Measurements from ENCODE around the gene SF3A1.
"Not testable (repeated sequence)": the region's sequence is repeated elsewhere in the genome, so short reads cannot be mapped to it uniquely, and the experiment has no call there.

Gene SF3A1

DNA sequence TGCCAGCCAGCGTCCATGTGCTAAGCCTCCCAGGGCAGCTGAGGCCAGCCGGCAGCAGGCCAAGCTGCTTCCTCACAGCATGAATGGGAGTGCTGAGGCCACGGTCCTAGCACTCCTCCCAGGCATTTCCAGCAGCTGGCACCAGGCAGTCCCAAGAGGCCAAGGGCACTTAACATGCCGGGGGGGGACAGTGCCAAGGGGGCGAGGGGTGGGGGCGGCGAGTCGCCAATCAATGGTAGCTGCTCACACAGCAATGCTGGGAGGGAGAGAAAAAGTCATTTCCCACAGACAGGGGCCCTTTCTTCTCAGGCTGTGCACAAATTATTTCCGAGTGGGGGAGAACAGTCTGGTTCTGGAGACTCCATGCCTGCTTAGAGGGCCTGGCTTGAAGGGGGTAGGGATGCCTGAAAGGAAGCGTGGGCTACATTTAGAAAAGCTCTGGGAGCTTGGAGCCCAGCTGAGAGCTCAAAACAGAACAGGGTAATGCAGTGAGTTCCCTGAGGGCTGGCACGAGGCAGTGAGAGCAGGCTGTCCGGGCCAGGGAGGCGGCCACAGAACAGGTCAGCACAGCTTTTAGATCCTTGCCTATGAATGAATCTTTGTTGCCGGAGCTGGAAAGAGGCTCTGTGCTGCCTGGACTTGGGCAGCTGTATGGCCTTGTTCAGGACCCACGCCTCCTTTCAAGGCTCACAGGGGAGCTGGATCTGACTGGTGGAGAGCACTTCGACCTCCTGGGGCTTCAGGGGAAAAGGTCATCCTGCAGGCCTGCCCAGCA lies 15.6 kb downstream of the SF3A1 start:
- no peak for DNase-seq (ENCODE audit: low read depth)
- in situ Hi-C loops (cut with HindIII; ENCODE audit: low sequenced_read_pairs): no loop called here
- TF ChIP-seq, protein P1, sequence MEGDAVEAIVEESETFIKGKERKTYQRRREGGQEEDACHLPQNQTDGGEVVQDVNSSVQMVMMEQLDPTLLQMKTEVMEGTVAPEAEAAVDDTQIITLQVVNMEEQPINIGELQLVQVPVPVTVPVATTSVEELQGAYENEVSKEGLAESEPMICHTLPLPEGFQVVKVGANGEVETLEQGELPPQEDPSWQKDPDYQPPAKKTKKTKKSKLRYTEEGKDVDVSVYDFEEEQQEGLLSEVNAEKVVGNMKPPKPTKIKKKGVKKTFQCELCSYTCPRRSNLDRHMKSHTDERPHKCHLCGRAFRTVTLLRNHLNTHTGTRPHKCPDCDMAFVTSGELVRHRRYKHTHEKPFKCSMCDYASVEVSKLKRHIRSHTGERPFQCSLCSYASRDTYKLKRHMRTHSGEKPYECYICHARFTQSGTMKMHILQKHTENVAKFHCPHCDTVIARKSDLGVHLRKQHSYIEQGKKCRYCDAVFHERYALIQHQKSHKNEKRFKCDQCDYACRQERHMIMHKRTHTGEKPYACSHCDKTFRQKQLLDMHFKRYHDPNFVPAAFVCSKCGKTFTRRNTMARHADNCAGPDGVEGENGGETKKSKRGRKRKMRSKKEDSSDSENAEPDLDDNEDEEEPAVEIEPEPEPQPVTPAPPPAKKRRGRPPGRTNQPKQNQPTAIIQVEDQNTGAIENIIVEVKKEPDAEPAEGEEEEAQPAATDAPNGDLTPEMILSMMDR (IDR thresholded peaks at IDR 0.05; ENCODE audit: low read depth, low read length, missing control alignments): no peak
- H3K4me3 ChIP-seq (ENCODE audit: low read depth, low read length): no peak overlapping the region

DNA sequence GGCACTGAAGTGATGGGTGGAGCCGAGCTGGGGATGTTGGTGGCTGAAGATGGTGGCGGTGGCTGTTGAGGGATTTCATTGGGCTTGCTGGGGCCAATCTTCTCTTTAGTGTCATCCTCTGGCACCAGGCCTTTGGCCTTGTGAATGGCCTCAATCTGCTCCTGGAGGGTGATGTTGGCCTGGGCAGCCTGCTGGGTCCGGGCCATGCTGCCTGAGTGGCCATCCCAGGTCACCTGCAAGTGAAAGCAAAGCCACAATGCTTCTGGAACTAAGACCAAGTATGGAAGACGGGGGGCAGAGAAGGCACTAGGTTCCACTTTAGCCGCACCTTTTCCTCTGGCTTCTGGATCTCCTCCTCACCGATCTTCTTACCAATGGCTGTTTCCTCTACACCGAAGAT lies 17.9 kb downstream of the SF3A1 start:
- H3K4me3 ChIP-seq (ENCODE audit: low read depth, low read length): no peak overlapping the region
- in situ Hi-C loops (cut with HindIII; ENCODE audit: low sequenced_read_pairs): no loop called here

DNA sequence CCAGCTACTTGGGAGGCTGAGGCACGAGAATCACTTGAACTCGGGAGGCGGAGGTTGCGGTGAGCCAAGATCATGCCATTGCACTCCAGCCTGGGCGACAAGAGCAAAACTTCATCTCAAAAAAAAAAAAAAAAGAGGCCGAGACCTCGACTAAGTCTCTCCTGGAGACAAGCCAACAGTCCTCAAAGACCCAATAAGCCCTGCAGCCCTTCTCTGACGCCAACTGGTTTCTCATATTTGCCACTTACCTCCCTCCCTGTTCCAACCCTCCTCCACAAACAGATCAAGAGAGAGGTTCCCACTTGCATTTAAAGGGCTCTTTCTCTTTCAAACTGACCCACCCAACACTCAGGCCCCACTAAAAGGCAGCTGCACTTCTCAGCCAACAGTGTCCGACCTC lies 18.4 kb downstream of the SF3A1 start:
- in situ Hi-C loops (cut with HindIII; ENCODE audit: low sequenced_read_pairs); DNase-seq (ENCODE audit: low read depth); H3K4me3 ChIP-seq (ENCODE audit: low read depth, low read length): not testable (repeated sequence)

More for the DNA sequence above, 17.9 kb downstream of the SF3A1 start:
- DNase-seq (ENCODE audit: low read depth): no peak
- TF ChIP-seq, protein P1 (IDR thresholded peaks at IDR 0.05; ENCODE audit: low read depth, low read length, missing control alignments): no peak

DNA sequence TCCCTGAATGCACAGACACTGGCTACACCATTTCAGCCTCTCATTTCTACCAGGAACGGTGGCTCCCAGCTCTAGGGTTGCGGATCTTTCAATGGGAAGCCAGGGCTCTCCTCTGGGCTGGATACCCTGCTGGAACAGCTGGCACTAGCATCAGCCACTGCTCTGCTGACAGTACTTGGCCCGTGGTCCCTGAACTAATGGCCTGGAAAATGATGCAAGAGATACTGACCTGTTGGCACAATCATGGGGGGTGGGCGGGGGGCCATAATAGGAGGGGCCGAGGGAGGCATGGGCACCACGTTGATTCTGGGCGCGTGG lies 19.3 kb downstream of the SF3A1 start:
- in situ Hi-C loops (cut with HindIII; ENCODE audit: low sequenced_read_pairs): no loop called here
- TF ChIP-seq, protein P1 (IDR thresholded peaks at IDR 0.05; ENCODE audit: low read depth, low read length, missing control alignments): no peak
- no peak for DNase-seq (ENCODE audit: low read depth)

DNA sequence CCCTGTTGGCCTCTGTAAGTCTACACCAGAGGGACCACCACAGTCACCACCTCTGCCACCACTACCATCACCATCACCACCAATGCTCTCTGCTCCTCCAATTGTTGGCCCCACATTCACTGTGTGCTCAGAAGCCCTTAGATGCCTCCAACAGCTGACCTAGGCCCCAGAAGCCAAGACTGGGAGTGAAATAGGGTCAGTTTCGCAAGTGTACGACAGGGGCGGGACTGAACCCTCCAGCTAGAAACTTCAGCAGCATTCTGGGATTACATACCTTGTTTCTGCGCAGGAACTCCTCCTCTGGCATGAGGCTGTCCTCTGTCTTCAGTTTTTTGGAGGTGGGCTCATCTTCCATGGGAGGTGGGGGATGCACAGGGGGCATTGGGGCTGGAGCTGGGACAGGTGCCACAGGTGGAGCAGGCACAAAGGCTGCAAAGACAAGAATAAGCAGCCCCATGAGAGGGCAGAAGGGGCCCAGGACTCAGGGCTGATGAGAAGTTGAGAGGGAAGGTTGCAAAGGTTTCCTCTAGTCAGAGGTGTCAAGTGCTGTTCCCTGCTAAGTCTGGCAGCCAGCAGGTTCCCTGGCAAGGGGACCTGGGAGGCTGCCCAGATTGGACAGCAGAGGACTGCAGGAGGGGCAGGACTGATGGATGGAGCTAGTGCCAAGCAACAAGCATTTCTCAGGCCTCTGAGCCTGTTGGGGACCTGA lies 19.8 kb downstream of the SF3A1 start:
- DNase-seq (ENCODE audit: low read depth): no peak
- TF ChIP-seq, protein P1 (IDR thresholded peaks at IDR 0.05; ENCODE audit: low read depth, low read length, missing control alignments): no peak
- in situ Hi-C loops (cut with HindIII; ENCODE audit: low sequenced_read_pairs): no loop called here
- H3K4me3 ChIP-seq (ENCODE audit: low read depth, low read length): no peak overlapping the region

More for the DNA sequence above, 19.3 kb downstream of the SF3A1 start:
- no peak overlapping the region for H3K4me3 ChIP-seq (ENCODE audit: low read depth, low read length)

DNA sequence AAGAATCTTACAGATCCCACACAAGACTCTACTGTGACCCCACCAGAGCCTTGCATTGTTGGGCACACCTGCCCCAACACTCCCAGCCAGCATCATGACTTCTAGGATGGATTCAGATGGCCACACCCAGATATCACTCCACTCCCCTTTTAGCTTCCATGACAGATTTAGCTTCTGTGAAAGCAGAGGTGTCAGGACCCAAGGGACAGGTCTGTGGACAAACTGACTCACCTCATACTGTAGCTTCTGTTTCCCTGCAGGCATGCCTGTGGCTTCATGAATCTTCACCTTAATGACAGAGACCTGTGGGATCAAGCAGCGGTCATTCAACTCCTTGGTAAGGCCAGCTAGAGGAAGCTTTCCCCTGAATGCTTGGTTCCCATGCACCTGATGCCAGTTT lies 21.5 kb downstream of the SF3A1 start:
- in situ Hi-C loops (cut with HindIII; ENCODE audit: low sequenced_read_pairs): no loop called here
- H3K4me3 ChIP-seq (ENCODE audit: low read depth, low read length): no peak overlapping the region
- TF ChIP-seq, protein P1 (IDR thresholded peaks at IDR 0.05; ENCODE audit: low read depth, low read length, missing control alignments): no peak
- no peak for DNase-seq (ENCODE audit: low read depth)

DNA sequence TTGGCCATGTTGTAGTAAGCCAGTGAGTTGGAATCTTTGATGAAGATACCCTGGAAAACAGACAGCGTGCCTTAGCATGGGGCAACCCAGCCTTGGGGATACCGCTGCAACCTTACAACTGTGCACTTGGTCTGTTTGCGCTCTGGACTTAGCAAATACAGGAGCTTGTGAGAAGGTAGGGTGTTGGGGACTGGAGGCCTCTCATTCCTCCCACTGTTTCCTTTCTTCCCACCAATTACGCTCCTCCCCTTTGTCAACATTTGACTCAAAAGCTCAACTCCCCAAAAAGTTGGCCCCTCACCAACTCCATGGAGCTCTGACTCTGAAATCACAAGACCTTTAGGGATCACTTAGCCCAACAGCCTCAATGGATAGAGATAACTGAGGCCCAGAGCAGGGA lies 22.0 kb downstream of the SF3A1 start:
- in situ Hi-C loops (cut with HindIII; ENCODE audit: low sequenced_read_pairs): no loop called here
- DNase-seq (ENCODE audit: low read depth): no peak
- no peak overlapping the region for H3K4me3 ChIP-seq (ENCODE audit: low read depth, low read length)
- TF ChIP-seq, protein P1 (IDR thresholded peaks at IDR 0.05; ENCODE audit: low read depth, low read length, missing control alignments): no peak
